OCI-LY1 (cell line): ENCODE measurements around the gene CSK.

Experiments used
- EZH2 ChIP-seq: fragments of 200-600 bp; sonication (generic), shearing (Covaris generic); IDR thresholded peaks from 2 replicates; pipeline ENCODE4 v1.8.0; 2017; ENCODE audit warnings: borderline replicate concordance, mixed run types, mild to moderate bottlenecking, antibody characterized with exemption, low read length, moderate library complexity, mixed read lengths
- TF ChIP-seq, protein P1 (sequence below): fragments of 200-600 bp; sonication (generic), shearing (Covaris generic); IDR thresholded peaks from 2 replicates; pipeline ENCODE4 v1.5.1; 2017; ENCODE audit warnings: mild to moderate bottlenecking, antibody characterized with exemption, low read length, moderate library complexity, mixed read lengths

DNA sequence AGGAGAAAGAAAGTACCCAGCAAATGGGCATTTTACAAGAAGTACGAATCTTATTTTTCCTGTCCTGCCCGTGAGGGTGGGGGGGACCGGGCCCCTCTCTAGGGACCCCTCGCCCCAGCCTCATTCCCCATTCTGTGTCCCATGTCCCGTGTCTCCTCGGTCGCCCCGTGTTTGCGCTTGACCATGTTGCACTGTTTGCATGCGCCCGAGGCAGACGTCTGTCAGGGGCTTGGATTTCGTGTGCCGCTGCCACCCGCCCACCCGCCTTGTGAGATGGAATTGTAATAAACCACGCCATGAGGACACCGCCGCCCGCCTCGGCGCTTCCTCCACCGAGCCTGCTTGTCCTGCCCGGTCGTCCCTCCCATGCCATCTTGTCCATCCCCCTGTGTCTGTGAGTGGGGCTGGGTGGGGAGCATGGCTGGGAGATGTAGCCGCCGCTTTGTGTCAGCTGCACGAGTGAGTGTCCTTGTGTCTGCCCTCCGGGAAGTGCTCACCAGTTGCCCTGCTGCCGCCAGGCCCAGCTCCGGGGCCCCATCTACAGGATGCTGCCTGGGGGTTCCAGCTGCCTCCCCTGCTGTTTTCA is 21.1 kb downstream of the CSK start:
- TF ChIP-seq, protein P1, sequence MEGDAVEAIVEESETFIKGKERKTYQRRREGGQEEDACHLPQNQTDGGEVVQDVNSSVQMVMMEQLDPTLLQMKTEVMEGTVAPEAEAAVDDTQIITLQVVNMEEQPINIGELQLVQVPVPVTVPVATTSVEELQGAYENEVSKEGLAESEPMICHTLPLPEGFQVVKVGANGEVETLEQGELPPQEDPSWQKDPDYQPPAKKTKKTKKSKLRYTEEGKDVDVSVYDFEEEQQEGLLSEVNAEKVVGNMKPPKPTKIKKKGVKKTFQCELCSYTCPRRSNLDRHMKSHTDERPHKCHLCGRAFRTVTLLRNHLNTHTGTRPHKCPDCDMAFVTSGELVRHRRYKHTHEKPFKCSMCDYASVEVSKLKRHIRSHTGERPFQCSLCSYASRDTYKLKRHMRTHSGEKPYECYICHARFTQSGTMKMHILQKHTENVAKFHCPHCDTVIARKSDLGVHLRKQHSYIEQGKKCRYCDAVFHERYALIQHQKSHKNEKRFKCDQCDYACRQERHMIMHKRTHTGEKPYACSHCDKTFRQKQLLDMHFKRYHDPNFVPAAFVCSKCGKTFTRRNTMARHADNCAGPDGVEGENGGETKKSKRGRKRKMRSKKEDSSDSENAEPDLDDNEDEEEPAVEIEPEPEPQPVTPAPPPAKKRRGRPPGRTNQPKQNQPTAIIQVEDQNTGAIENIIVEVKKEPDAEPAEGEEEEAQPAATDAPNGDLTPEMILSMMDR, result no peak
- TF ChIP-seq EZH2, result no peak
